Measurements from ENCODE around the gene SLC44A5.

SLC44A5 gene

DNA sequence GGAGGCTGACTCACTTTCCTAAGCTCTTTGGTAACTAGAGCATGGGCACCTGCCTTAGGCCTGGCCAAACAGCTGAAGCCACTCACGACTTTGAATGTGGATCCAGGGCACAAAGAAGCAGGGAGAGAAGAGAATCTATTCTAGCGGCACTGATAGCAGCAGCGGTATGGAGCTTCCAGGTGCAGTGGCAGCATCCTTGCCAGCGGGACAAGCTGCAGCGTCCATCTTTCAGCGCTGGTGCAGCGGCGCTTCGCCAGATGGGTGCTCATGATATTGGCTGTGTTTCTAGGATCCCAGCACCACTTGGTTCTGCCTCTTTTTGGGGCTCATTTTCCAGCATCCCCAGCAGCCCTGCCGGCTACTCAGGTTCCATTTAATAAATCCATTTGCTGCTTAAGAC, 184.2 kb downstream of the SLC44A5 start:
- TF ChIP-seq, protein P1, sequence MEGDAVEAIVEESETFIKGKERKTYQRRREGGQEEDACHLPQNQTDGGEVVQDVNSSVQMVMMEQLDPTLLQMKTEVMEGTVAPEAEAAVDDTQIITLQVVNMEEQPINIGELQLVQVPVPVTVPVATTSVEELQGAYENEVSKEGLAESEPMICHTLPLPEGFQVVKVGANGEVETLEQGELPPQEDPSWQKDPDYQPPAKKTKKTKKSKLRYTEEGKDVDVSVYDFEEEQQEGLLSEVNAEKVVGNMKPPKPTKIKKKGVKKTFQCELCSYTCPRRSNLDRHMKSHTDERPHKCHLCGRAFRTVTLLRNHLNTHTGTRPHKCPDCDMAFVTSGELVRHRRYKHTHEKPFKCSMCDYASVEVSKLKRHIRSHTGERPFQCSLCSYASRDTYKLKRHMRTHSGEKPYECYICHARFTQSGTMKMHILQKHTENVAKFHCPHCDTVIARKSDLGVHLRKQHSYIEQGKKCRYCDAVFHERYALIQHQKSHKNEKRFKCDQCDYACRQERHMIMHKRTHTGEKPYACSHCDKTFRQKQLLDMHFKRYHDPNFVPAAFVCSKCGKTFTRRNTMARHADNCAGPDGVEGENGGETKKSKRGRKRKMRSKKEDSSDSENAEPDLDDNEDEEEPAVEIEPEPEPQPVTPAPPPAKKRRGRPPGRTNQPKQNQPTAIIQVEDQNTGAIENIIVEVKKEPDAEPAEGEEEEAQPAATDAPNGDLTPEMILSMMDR (IDR thresholded peaks at IDR 0.05), result no peak

GRCh38 chr1:75425001-75425650, 185.8 kb downstream of the SLC44A5 start:
- TF ChIP-seq, protein P1 (IDR thresholded peaks at IDR 0.05), result no peak

GRCh38 chr1:75423616-75424015, 187.3 kb downstream of the SLC44A5 start:
- TF ChIP-seq, protein P1 (IDR thresholded peaks at IDR 0.05), result peak; percentile 18; the same call in 1 of the 2 replicates

- TF ChIP-seq, protein P1 (IDR thresholded peaks at IDR 0.05), result no peak
These were observed 187.8 kb downstream of the SLC44A5 start for GRCh38 chr1:75423136-75423535.

- TF ChIP-seq, protein P1 (IDR thresholded peaks at IDR 0.05), result no peak
These were observed 189.5 kb downstream of the SLC44A5 start for GRCh38 chr1:75421371-75421770.

DNA sequence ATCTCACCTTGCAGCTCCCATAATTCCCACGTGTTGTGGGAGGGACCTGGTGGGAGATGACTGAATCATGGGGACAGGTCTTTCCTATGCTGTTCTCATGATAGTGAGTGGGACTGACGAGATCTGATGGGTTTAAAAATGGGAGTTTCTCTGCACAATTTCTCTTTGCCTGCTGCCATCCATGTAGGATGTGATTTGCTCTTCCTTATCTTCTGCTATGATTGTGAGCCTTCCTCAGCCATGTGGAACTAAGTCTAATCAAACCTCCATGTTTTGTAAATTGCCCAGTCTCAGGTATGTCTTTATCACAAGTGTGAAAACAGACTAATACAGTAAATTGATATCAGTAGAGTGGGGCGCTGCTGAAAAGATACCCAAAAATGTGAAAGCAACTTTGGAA, 195.7 kb downstream of the SLC44A5 start:
- TF ChIP-seq, protein P1 (IDR thresholded peaks at IDR 0.05), result no peak

GRCh38 chr1:75412616-75413015, 198.3 kb downstream of the SLC44A5 start:
- TF ChIP-seq, protein P1 (IDR thresholded peaks at IDR 0.05), result no peak

DNA sequence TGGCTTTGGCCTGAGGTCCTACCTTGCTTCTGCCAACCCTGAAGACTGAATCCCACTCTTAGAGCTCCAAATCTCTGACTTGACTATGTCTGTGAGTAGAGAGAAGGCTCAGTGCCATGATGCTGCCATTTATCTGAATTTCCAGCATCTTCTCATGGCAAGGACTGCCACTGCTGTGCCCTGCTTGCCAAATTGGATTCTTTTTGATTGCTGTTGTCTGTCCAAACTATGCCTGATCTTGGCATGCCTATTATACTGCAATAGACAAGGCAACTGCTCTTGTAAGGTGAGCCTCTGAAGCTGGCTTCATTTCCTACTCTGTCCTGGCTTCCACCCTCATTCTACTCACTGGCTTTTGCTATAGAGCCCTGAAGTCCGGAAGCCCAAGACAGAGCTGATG, 210.2 kb downstream of the SLC44A5 start:
- TF ChIP-seq, protein P1 (IDR thresholded peaks at IDR 0.05), result no peak

All from LNCAP (cell line).